HFF-Myc (cell line): ENCODE results near the gene CZIB.

Experiments
- DNase-seq: peaks from one replicate; pipeline ENCODE4 v3.0.0-alpha.2; 2011; ENCODE audit warnings: low read depth; ENCODE audit errors: extremely low read depth
- H3K4me3 ChIP-seq: replicated peaks from 2 replicates; pipeline ENCODE4 v1.5.1; 2011; ENCODE audit warnings: low read depth, mild to moderate bottlenecking, control low read depth, low read length
- TF ChIP-seq, protein P1 (sequence below): IDR thresholded peaks from 2 replicates; pipeline ENCODE4 v1.5.1; 2012; ENCODE audit warnings: mild to moderate bottlenecking, low read depth, low read length, control low read depth; ENCODE audit errors: missing control alignments

The CZIB gene

DNA sequence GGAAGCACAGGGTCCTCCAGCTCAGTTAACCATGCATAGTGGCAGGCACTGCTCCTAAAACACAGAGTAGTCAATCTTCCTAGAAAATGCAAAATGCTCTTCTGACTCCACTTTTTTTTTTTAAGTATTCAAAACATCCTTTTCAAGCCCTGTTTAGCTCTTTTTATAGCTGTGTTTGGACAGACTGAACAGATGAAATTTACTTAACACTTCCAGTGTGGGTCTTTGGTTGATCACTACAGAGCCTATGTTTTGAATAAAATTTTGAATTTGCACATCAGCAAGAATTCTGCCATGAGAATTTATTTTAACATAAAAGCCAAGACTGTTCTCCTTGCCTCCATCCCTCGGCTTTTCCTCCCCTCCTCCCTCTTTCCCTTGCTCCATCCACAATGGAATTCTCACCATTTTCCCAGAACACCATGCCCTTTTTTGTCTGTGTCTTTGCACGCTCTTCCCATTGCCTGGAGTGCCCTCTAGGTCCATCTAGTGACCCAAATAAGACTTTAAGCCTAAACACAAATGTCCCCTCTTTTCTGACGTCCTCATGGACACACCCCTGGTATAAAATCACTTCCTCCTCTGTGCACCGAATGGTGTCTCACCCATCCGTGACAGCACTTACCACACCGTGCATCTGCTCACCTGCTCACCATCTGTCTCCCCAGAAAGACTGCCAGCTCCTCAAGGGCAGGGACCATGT is 47.9 kb downstream of the CZIB start:
- no peak for DNase-seq
- TF ChIP-seq, protein P1, sequence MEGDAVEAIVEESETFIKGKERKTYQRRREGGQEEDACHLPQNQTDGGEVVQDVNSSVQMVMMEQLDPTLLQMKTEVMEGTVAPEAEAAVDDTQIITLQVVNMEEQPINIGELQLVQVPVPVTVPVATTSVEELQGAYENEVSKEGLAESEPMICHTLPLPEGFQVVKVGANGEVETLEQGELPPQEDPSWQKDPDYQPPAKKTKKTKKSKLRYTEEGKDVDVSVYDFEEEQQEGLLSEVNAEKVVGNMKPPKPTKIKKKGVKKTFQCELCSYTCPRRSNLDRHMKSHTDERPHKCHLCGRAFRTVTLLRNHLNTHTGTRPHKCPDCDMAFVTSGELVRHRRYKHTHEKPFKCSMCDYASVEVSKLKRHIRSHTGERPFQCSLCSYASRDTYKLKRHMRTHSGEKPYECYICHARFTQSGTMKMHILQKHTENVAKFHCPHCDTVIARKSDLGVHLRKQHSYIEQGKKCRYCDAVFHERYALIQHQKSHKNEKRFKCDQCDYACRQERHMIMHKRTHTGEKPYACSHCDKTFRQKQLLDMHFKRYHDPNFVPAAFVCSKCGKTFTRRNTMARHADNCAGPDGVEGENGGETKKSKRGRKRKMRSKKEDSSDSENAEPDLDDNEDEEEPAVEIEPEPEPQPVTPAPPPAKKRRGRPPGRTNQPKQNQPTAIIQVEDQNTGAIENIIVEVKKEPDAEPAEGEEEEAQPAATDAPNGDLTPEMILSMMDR, result peak; percentile 38
- H3K4me3 ChIP-seq, result no peak overlapping the region

DNA sequence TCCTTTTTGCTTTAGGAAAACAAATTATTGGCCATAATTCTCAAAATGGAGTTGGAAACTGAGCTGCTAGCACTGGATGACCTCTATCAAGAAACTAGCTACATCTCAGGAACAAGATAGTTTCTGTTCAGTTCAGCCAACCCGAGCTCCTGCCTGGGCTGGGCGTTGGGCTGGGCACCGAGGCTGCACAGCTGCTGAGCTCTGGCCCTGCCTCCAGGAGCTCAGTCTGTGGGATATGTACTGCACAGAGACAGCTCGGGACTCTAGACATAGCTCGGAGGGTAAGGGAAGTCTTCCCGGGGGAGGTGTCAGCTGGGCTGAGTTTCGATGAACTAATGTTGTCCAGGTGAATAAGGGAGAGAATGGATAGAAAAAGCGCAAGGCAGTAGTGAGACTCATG is 53.5 kb downstream of the CZIB start:
- no peak for DNase-seq
- TF ChIP-seq, protein P1, result no peak
- no peak overlapping the region for H3K4me3 ChIP-seq

DNA sequence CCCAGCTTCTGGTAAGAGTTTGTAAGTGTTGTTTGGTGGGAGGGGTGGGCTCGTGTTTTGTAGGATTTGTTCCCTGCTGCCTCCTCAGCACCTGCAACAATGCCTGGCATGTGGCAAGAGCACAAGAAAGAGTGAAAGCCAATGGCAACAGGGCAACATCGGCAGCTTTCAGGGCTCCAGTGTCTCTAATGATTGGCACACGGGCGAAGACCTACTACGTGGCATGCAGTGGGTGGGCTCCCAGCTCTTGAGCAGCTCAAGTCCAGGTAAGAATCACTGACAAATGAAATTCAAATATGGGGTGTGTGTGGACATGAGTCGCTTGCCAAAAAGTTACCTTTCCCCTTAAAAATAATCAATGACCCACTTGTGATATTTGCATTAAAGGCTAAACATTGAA is 54.1 kb downstream of the CZIB start:
- H3K4me3 ChIP-seq, result no peak overlapping the region
- TF ChIP-seq, protein P1, result no peak
- no peak for DNase-seq

DNA sequence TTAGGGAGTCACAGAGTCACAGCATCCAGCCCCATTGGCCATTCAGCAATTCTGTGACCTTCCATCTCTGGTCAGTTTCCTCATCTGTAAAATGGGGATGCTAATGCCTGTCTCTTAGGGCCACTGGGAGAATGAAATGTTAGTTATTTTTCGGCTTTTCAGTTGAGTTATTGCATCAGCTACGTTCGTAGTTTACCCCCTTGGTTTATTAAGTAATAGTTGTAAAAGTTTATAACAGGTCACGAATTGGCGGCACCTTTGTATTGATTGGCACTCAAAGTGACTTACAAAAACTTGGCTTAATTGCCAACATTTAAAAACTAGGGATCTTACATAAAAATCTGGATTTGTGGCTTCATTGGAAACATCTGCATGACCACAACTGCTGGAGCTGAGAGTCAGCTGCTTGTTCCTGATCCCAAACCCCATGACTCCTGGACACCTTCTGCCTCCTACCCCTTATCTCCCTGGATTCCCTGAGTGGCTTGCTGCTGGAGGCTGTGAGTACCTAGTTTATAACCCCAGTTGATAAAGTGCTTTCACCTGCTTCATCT is 54.9 kb downstream of the CZIB start:
- H3K4me3 ChIP-seq, result no peak overlapping the region
- no peak for DNase-seq
- TF ChIP-seq, protein P1, result no peak
